Panc1 (cell line): ENCODE measurements around the gene TMEM123.

ENCODE experiments used
- CTCF ChIP-seq: fragments of 450-650 bp; IDR thresholded peaks from 2 replicates; pipeline ENCODE4 v1.5.1; 2017; ENCODE audit warnings: mild to moderate bottlenecking
- POLR2AphosphoS5 ChIP-seq: IDR thresholded peaks from 2 replicates; pipeline ENCODE4 v1.6.1; 2012; ENCODE audit warnings: mild to moderate bottlenecking, low read depth, low read length, moderate library complexity
- REST ChIP-seq, 2 experiments: IDR thresholded peaks; 2 replicates each; pipeline ENCODE4 v1.6.1; 2011 to 2012; ENCODE audit warnings: low read depth in 2 of 2, control low read depth in 1 of 2, low read length in 1 of 2, mild to moderate bottlenecking in 1 of 2, moderate library complexity in 1 of 2; ENCODE audit not compliant: insufficient read depth in 1 of 2

GRCh38 chr11:102398297-102398696 is 54.3 kb downstream of the TMEM123 start:
- TF ChIP-seq POLR2AphosphoS5 (no peak), CTCF (no peak), REST (IDR thresholded peaks at IDR 0.05; ENCODE audit: insufficient read depth in 1 of 2, low read depth in 2 of 2, low read length in 1 of 2) (no peak)
